ENCODE measurements around the gene TMEM44. TPM values are rescaled to one million over a fixed set of nuclear protein-coding genes. Genes with fewer than 3 reads are reported as not detected.
A peak's percentile ranks its signal among the peaks of the same experiment; 100 is the strongest.

TMEM44 gene
- total RNA-seq, 1 donor from 2014 or later, result 7.5 TPM

DNA sequence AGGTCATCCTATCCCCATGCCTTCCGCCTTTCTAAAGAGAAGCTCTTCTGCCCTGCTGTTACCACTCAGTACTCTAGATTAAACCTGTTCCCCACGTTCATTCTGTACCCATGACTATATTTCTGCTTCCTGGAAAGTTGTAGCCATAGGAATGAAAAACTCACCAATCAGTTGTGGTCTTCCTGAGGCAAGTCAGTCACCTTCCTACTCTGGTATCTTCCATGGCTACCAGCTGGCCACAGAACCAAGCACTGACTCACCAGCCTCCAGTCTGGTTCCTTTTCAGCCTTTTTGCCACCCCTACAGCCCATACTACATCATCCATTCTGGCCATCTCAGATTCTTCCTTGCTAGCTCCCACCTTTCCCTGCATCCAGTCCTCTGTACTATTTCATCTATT is 46.4 kb downstream of the TMEM44 start:
- peak overlapping the region; percentile 36 for H3K27ac ChIP-seq (replicated peaks)
- no peaks in the 10 kb centered on the region for H3K9me3 ChIP-seq (replicated peaks)
- H3K4me3 ChIP-seq, result no peak overlapping the region
- intact Hi-C loops (cut with micrococcal nuclease), result no loop called here
- peaks cover 6% of the 10 kb centered on the region for H3K36me3 ChIP-seq
- TF ChIP-seq, protein P1, sequence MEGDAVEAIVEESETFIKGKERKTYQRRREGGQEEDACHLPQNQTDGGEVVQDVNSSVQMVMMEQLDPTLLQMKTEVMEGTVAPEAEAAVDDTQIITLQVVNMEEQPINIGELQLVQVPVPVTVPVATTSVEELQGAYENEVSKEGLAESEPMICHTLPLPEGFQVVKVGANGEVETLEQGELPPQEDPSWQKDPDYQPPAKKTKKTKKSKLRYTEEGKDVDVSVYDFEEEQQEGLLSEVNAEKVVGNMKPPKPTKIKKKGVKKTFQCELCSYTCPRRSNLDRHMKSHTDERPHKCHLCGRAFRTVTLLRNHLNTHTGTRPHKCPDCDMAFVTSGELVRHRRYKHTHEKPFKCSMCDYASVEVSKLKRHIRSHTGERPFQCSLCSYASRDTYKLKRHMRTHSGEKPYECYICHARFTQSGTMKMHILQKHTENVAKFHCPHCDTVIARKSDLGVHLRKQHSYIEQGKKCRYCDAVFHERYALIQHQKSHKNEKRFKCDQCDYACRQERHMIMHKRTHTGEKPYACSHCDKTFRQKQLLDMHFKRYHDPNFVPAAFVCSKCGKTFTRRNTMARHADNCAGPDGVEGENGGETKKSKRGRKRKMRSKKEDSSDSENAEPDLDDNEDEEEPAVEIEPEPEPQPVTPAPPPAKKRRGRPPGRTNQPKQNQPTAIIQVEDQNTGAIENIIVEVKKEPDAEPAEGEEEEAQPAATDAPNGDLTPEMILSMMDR (IDR thresholded peaks at IDR 0.05; ENCODE audit: borderline replicate concordance), result no peak
- H3K4me1 ChIP-seq, result peaks cover 33% of the 10 kb centered on the region
- H3K27me3 ChIP-seq (ENCODE audit: low read depth), result no peaks in the 10 kb centered on the region
- no peak for DNase-seq

DNA sequence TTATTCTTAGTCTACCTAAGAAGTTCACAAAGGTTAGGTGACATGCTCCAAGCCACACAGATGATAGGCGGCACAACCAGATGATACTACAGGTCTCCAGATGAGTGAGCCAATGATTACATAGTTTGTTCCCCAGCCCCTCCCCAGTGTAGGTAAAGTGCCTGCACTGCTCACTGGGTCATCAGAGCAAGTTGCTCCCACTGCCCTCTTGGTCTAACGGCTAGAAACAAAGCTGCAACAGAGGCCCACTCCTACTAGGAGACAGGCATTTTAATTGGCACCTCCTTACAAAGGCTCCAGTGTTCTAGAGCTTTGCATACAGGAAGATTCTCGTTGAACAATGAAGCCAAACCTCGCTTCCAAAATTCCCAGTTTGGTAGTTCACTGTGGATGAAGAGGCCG is 47.3 kb downstream of the TMEM44 start:
- intact Hi-C loops (cut with micrococcal nuclease), result no loop called here
- peaks cover 6% of the 10 kb centered on the region for H3K36me3 ChIP-seq
- H3K4me1 ChIP-seq, result peaks cover 33% of the 10 kb centered on the region
- no peak overlapping the region for H3K4me3 ChIP-seq
- no peaks in the 10 kb centered on the region for H3K9me3 ChIP-seq (replicated peaks)
- no peak for DNase-seq
- TF ChIP-seq, protein P1 (IDR thresholded peaks at IDR 0.05; ENCODE audit: borderline replicate concordance), result no peak
- H3K27me3 ChIP-seq (ENCODE audit: low read depth), result no peaks in the 10 kb centered on the region
- H3K27ac ChIP-seq (replicated peaks), result no peak overlapping the region

DNA sequence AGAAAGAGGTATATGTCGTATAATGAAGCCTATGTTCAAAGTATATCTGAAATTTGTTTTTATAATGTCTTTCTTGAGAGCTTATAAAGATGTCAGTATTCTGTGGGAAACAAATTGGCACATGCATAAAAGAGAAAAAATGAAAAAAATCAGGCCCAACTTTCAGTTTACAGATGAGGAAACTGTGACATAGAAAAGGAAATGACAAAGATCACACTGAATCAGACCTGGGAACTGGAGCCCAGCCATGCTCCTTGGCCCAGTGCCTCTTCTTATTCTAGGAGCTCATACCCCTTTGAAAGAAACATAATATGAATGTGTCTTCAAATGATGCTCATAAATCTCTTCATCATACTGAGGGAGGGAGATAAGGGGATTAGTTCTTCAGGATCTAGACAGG is 48.4 kb downstream of the TMEM44 start:
- Histone ChIP-seq H3K27ac (replicated peaks) (peak overlapping the region; percentile 96), H3K9me3 (replicated peaks) (no peaks in the 10 kb centered on the region), H3K4me1 (peaks cover 35% of the 10 kb centered on the region), H3K27me3 (ENCODE audit: low read depth) (no peaks in the 10 kb centered on the region), H3K4me3 (peak overlapping the region; percentile 84), H3K36me3 (peaks cover 6% of the 10 kb centered on the region)
- no peak for DNase-seq
- intact Hi-C loops (cut with micrococcal nuclease), result no loop called here
- TF ChIP-seq, protein P1 (IDR thresholded peaks at IDR 0.05; ENCODE audit: borderline replicate concordance), result no peak

DNA sequence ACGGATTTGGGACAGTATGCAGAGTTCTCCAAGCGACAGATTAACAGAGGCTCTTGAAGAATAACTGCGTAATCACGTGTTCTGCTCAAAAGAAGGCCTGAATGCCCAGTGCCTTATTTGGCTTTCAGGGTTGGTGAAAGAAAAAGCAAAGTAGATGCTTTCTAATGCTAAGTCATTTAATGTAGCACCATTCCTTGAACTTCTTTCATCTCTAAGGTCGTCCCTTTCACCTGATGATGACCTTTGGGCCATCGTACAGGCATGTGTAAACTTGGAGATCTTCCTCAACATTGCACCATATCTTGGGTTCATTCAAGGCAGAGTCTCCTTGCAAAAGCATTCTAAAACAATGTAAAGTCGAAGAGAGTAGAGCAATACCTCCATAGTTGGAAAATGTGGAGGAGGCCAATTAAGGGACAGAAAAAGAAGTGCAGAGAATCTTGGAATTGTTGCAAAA is 48.9 kb downstream of the TMEM44 start:
- H3K27ac ChIP-seq (replicated peaks), result peak overlapping the region; percentile 96
- intact Hi-C loops (cut with micrococcal nuclease), result no loop called here
- DNase-seq, result no peak
- no peaks in the 10 kb centered on the region for H3K9me3 ChIP-seq (replicated peaks)
- TF ChIP-seq, protein P1 (IDR thresholded peaks at IDR 0.05; ENCODE audit: borderline replicate concordance), result no peak
- H3K36me3 ChIP-seq, result peaks cover 6% of the 10 kb centered on the region
- peaks cover 40% of the 10 kb centered on the region for H3K4me1 ChIP-seq
- peak overlapping the region; percentile 84 for H3K4me3 ChIP-seq
- no peaks in the 10 kb centered on the region for H3K27me3 ChIP-seq (ENCODE audit: low read depth)

DNA sequence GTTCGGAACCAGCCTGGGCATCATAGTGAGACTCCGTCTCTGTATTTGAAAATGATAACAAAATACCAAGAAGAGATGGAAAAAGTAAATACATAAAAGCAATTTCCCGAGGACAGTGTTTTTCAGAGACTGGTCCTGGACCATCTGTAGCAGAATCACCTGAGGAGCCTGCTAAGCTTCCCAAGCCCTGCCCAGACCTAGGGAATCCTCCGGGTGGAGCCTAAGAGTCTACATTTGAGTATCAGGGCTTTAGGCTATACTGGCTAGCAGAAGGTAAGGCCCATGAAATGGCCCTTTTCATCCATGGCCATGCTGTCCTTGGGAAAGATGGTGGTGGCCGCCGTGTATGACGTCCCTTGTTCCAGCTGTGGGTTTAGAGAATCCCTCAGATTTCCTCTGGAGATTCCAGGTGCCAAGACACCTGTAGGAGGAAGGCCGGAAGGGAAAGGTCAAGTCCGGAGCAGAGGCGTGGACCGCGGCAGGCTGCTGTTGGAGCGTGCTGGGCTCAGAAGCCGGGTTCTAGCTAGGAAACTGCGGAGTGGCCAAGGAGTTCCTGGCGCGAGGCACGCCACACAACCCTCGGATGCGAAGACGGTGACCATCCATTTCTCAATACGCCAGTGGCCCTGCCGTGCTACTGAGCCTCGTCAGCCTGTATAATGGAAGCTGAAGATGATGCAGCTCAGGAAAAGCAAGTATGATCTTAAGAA is 50.9 kb downstream of the TMEM44 start:
- peaks cover 45% of the 10 kb centered on the region for H3K4me1 ChIP-seq
- DNase-seq, result no peak
- intact Hi-C loops (cut with micrococcal nuclease), result no loop called here
- H3K9me3 ChIP-seq (replicated peaks), result no peaks in the 10 kb centered on the region
- no peaks in the 10 kb centered on the region for H3K36me3 ChIP-seq
- no peaks in the 10 kb centered on the region for H3K27me3 ChIP-seq (ENCODE audit: low read depth)
- TF ChIP-seq, protein P1 (IDR thresholded peaks at IDR 0.05; ENCODE audit: borderline replicate concordance), result no peak
- H3K4me3 ChIP-seq, result no peak overlapping the region
- no peak overlapping the region for H3K27ac ChIP-seq (replicated peaks)
